Right ventricle myocardium superior (tissue), 1 donor: ENCODE results near the gene FXYD6. TPM values are rescaled to one million over a fixed set of nuclear protein-coding genes. Genes with fewer than 3 reads are reported as not detected.
"Not testable (repeated sequence)": the region's sequence is repeated elsewhere in the genome, so short reads cannot be mapped to it uniquely, and the experiment has no call there.

Source experiments
- ATAC-seq: fragments of 200-7000 bp; cut with Tn5 transposase; one replicate; pipeline ENCODE4 v1.9.1; 2020; ENCODE audit warnings: mild to moderate bottlenecking; ENCODE audit not compliant: poor library complexity
- DNase-seq: peaks from one replicate; pipeline ENCODE4 v3.0.0-alpha.2; 2020
- intact Hi-C: fragments of 100-400 bp; cut with DNase I; formaldehyde crosslinking; loops from one replicate; pipeline ENCODE4 v1.11.2; 2022
- long read RNA-seq: library from polyadenylated mRNA; unstranded; transcript quantifications from one replicate; pipeline ENCODE4 v2.0.0, GENCODE V29; 2021
- total RNA-seq: library from RNA; stranded (reverse); fragmentation: NEBNext Ultra II Directional; extraction: Animal tissue kit (Norgen Biotek cat#: 25700); gene quantifications from one replicate; pipeline ENCODE4 v1.2.1, GENCODE V29; 2021
- donor health status: DM: no; HTN: yes; CAD: no; lungs with severe emphysema.

Gene FXYD6, protein sequence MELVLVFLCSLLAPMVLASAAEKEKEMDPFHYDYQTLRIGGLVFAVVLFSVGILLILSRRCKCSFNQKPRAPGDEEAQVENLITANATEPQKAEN
- 34.6 TPM for total RNA-seq
- long read RNA-seq, transcript FXYD6-204 (8 exons, 2,171 nt): major isoform, 75 of 122 reads
- long read RNA-seq, partial matches to known transcripts: 5 of 122 reads
- long read RNA-seq, other reads (novel, unspliced or antisense): 35 of 122 reads

DNA sequence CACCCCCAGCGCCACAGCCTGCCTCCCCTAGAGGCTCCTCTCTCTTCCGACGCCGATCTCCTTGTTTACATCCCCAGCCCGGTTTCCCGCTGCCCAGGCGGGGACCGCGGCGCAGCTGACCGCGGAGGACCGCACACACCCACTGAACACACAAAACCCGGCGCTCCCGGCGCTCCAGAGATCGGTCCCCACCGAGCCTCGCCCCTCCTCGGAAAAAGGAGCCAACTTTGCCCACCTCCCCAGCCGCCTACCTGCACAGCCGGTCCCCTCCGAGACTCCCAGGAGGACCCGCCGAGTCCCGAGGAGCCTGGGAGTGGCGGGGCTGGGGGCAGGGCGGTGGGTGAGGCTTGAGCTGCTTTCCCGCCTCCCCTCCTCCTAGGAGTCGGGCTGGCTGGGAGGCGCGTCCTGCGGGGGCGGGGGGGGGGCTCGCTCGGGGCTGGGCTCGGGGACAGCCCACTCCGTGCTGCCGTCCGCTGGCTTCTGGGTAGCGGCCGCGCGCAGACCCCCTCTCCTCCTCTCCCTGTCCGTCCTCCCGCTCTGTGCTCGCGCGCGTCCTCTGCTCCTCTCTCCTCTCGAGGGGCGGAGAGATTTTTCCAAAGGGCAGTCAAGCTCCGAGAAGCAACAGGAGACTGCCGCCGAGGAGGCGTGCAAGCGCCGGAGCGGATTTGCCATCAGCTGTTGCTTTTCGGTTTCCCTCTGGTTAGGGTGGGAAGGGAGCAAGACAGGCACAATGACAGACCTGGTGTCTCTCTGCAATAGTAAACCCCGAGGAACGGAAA, at the start of gene FXYD6:
Gene FXYD6, minus strand, starts transcription at position 318 of the 779 bp plus-strand sequence. CDS start 33,882 bp downstream, outside the sequence.
- peak; percentile 72 for ATAC-seq
- peak; percentile 79 for DNase-seq
- intact Hi-C loops: no loop called here

DNA sequence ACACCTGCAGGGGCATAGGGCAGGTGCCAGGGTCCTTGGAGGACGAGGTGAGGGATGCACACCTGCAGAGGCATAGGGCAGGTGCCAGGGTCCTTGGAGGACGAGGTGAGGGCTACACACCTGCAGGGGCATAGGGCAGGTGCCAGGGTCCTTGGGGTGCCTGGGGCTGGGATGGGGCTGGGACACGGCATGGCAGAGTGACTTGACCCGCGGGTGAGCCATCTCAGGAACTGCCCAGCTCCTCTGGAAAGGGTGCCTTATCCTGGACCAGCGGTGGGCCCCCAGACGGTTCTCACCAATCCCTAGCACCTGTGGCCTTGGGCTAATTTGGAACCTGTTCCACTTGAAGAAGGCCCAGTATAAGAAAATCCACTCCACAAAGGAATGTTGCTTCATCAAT, 49.7 kb upstream of the FXYD6 start:
- ATAC-seq, intact Hi-C loops, DNase-seq: not testable (repeated sequence)

DNA sequence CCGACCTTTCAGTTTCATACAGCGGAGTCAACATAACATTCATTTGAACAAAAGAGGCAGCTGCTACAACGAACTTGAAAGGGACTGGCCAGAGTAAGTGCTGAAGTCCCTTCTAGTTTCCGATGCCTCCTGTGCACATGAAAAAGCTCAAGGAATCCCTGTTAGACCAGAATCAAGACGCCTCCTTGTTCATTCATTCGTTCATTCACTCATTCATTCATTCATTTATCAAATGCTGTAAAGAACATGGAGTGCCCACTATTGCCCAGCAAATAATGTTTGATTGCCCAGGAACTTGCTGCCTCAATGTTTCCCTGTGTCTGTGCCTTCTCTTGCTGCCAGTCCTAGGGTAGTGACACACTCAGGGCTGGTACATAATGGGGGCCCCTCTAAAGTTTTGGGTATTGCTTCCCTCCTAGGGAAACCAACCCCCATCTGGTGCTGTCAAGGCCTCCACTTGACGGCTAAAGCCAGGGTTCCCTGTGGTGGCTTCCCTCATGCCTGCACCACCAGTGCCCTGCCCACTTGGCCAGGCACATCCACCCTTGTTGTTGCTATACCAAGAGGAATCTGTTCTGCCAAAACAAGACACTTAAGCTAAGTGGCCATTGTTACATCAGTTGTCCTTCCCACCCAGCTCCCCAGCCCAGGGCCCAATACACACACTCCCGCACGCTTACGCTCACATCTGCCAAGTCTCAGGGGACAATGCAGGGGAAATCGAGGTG, 48.9 kb upstream of the FXYD6 start:
- DNase-seq (no peak), ATAC-seq (peak; percentile 87)

DNA sequence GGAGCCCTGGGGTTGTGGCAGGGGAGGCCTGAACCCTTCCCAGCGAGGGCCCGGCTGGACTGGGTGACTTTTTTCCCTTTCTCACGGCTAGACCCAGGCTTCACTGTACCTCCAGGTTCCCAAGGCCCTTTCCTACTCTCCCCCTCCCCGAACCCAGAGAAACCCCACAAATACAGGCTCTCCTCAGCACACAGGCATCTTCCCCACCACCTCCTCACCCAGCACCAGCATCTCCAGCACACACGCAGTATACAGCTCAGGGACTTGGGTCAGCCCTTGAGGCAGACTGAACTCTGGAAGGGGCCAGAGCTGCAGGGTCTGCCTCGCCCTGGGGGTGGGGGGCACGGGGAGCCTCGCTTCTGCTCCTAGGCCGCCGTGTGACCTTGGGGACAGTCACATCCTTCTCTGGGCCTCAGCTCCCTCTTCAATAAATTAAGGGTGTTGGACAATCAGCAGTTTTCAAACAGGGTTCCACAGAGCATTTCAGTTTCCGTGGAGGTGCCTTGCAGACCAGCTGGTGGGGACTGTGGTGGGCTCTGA, 48.2 kb upstream of the FXYD6 start:
- no peak for DNase-seq
- intact Hi-C loops: no loop called here
- ATAC-seq: no peak

More for the DNA sequence above, 48.9 kb upstream of the FXYD6 start:
- intact Hi-C loops: no loop called here

DNA sequence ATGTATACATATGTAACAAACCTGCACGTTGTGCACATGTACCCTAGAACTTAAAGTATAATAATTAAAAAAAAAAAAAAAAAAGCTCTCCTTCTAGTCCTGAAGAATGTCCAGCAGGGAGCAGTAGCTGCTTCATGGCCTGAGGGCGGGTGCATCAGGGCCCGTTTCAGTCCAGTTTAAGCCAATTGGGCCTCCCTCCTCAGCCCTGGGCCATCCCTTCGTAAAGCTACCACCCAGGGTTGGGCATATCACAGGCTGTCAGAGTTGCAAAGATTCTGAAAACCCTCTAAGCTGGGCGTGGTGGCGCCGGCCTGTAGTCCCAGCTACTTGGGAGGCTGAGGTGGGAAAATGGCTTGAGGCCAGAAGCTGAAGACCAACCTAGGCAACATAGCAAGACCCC, 47.3 kb upstream of the FXYD6 start:
- DNase-seq: no peak

DNA sequence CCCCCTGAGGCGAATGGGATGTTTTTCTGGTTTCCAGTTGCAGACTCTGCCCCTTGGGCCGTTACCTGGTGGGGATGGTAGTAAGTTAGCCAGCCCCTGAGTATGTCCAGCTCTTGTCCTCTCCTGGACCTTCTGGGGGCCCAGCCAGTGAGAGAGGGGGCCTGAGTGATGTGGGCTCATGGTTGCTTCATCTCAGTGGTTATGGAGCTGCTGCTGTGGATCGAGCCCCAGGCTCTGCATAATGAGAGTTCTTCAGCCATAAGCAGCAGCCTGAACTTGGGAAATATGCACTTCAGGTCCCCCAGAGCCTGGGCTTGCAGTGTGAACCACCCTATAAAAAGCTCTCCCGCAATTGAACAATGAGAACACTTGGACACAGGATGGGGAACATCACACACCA, 46.8 kb upstream of the FXYD6 start:
- ATAC-seq (no peak), DNase-seq (no peak)
- intact Hi-C loops: no loop called here

More for the DNA sequence above, 47.3 kb upstream of the FXYD6 start:
- intact Hi-C loops: no loop called here
- no peak for ATAC-seq

DNA sequence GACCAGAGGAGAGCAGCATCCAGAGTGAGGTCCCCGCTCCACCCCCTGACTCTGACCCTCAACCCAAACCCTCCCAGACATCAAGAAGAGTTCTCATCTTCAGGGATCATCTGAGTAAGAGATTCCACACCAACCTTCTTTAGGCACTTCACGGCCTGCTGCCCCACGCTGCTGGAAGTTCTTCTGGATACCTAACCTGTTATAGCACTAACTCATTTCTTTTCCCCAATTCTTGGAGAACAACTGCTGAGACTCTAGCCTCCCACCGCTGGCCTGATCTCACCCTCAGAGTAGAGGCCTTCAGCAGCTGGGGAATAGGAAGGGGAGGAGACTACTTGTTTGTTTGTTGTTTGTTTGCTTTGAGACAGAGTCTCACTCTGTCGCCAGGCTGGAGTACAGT, 45.4 kb upstream of the FXYD6 start:
- DNase-seq (no peak), ATAC-seq (no peak)
- intact Hi-C loops: no loop called here

DNA sequence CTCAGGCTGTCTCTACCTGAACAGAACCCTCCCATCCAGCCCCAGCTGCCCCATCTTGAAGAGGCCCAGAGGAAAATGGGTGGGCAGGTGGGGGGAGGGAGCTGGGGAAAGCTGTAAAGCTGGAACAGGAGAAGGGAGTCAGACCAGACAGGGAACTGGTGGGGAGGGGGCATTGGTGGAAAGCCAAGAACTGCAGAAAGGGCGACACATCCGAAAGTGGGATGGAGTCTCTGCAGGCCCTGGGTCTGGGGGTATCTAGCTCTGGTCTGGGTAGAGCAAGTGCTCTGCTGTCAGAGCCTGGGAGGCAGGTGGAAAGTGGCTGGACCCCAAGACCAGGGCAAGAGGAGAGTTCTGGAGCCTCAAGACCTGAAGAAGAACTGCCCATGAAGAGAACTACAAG, 45.0 kb upstream of the FXYD6 start:
- DNase-seq: no peak
- intact Hi-C loops: no loop called here

DNA sequence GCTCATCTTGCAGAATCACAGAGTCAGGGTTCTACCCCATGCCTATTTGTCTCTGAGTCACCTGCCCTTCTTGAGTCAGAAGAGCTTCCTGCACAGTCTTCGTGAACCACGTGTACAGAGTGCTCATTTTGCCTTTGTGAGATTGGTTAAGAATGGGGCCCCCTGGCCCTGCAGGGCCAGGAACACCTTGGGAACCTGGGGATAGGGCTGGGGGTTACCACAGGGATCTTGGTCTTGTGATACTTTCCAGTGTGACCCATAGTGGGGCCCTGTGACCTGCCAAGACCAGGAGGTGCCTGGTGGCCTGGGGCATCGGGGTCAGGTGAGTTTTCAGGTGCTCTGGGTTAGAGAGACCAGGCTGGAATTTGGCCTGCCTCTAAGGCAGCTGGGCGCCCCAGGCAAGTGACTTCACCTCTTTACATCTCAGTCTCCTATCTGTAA, 43.3 kb upstream of the FXYD6 start:
- no peak for ATAC-seq
- intact Hi-C loops: no loop called here
- DNase-seq: no peak

More for the DNA sequence above, 45.0 kb upstream of the FXYD6 start:
- ATAC-seq: no peak

DNA sequence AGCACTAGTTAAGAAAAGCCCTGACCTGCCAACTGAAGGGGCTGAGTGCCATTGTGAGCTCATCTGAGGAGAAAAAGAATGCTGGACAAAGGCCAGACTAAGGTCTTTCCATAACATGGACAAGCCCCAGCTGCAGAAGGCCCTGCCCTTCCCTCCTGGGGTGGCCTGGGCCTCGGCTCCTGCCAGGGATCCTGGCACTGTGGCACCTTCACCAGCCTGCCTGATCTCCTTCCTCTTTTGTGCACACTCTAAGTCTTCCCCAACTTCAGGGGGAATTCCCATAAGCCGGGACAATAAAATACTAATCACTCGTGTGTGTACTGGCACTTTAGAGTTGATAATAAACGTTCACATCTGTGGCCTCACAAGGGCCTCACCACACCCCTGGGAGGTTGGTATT, 42.9 kb upstream of the FXYD6 start:
- intact Hi-C loops: no loop called here
- peak; percentile 14 for ATAC-seq
- DNase-seq: no peak

DNA sequence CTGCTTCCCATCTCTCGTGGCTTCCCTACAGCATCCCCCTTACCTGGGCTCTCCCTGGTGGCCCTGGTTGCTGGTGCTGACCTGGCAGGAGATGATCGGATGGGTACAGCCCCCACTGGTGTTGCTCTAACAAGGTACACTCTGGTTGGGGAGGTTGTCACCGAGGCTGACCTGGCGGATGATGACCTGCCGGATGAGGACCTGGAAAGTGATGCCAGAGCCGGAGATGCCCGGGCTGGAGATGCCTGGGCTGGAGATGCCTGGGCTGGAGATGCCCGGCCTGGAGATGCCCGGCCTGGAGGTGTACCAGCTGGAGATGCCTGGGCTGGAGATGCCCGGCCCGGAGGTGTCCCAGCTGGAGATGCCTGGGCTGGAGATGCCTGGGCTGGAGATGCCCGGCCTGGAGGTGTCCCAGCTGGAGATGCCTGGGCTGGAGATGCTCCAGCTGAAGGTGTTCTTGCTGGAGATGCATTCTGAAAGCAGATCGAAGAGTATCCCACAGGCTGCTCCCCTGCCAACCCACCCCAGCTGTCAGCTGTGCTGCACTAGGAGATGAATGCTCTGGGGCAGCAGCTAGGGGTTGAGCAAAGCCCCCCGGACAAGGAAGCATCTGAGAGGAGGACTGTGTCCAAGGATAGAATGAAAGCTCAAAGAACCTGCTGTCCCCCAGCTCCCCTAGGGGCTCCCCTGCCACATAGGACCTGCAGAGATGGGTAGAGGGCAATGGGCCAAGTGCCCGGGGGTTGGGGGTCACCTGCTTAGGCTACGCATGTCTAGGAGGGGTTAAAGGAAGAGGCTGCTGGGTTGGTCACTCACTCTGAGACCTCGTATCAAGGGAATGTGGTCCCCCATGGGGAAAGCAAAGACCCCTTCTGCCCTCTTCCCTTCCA, 42.2 kb upstream of the FXYD6 start:
- intact Hi-C loops: no loop called here
- ATAC-seq: no peak
- no peak for DNase-seq

DNA sequence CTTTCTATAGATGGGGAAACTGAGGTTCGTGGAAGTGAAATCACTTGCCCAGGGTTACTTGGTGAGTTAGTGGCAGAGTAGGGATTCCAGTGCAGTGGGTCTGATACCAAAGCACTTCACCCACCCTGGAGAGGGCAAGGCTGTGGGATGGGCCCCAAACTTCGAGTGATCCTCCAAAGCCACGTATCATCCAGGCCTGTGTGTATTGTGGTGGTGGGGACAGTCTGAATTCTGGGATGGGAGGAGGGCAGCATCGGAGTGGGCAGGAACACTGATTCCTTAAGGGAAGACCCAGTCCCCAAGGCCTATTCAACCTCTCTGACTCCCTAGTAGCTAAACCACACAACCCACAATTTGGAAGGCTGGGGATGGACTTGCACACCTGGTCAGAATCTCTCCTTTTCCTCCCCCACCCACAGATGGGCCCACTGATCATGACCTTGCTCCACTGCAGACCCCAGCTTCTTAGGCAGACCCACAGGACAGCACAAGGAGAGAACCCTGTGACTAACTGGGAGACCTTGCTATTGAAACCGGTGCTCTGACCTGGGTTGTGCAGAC, 41.2 kb upstream of the FXYD6 start:
- ATAC-seq (no peak), DNase-seq (no peak)
- intact Hi-C loops: no loop called here

DNA sequence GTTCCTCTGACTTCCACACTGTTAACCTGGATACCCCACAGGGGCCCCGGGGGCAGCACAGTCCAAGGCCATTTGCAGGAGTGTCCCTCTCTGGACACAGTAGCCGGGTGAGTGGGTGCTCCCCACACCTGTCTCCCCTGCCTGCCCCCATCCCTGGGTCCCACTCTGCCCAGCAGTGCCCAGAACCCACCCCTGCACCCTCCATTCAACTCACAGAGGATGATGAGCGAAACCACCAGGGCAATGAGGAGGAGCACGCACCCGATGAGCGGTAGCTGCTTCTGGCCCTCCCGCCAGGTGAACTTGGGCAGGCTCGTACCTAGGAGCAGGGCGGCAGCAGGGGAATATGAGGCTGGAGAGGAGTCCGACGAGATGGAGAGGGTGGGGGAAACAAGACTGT, 40.5 kb upstream of the FXYD6 start:
- DNase-seq (no peak), ATAC-seq (no peak)
- intact Hi-C loops: no loop called here

DNA sequence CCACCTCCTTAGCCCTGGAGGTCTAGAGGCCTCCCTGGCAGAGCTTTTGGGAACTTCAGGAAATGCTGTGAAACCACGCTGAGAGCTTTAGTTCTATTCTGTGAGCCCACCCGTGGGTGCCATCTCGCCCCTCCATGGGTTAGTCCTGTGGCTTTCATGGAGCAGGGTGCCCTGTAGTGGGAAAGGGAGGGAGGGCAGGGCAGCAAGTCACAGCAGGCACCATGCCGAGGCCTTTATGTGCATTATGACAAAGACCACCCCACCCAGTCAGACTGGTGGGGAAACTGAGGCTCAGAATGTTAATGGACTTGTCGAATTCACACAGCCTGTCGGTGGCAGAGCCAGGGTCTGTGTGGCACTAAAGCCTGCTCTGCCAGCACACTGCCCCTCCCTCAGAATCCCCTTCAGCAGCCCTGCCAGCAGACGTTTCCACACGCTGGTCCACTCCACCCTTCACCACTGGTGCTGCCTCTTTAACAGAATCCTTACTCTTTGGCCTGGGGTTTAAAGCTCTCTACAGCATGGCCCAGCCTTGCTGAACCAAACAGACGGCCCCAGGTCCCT, 39.3 kb upstream of the FXYD6 start:
- intact Hi-C loops: no loop called here
- DNase-seq (no peak), ATAC-seq (no peak)

DNA sequence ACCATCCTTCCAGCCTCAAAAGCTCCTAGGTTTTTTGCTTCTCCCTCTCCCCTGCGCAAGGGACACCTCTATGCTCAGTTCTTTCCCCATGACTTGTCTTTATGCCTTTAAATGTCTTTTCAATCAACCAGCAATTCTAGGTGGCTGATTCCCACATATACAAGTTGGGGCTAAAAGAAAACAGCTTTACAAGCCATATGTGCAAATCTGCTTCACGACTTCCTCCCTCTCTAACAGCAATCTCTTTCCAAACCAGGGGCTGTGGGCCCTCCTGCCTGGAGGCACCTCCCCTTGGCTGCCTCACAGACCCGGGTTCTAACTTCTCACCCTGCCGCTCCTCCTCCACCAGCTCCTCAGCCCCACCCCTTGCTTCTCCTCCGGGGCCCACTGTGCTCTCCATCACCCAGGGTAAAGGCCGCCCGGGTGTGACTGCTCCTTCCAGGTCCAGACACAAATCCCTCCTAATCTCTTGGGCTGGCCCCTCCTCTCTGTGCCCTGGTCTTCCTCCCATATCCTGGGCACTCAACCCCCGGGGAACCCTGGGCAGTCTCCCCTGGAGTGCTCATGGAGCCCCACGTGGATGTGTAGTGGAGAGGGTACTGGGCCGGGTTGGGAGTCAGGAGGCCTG, 38.6 kb upstream of the FXYD6 start:
- DNase-seq: no peak
- no peak for ATAC-seq
- intact Hi-C loops: no loop called here

DNA sequence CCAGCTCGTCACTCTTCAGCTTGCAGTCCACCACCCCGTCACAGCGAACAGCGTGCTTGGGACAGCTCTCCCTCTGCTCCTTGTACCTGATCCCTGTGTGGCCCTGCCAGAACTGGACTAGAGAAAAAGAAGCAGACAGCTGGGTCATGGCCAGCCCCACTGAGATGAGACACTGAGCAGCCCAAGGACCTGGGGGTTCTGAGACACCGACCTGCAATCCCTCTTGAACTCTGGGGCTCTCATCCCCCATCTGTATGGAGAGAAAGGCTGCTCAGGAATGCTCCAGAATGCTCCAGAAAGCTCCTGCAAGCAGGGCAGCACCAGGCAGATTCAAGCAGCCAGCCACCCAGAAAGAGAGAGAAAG, 37.9 kb upstream of the FXYD6 start:
- ATAC-seq: no peak
- intact Hi-C loops: no loop called here
- DNase-seq: no peak

DNA sequence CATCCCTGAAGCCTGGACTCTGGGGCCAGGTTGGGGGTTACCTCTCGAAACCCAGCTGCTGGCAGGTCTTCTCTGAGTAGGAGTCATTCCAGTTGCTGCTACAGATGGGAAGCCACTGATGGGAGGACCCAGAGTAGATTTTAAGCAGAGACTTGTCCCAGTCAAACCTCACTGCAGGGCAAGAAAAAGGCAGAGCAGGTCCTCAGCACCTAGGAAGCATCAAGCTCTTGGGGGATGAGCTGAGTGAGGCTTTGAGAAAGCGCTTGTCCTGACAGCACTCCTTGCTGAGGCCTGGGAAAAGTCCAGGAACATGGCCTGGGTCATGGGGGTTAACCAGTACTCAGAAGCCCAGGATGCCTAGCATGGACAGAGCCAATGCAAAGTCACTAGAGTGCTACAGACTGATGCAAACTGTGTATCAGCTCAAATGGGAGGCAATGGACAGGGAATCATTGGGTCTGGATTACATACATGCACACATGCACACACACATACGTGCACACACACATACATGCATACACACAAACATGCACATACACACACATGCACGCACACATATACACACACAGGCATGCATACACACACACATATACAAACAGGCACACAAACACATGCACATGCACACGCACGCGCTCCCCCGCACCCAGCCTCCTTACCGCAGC, 37.4 kb upstream of the FXYD6 start:
- intact Hi-C loops: no loop called here
- DNase-seq (no peak), ATAC-seq (no peak)
